Suprapubic skin (tissue), 4 donors: ENCODE data around the gene ZNF428. TPM values are rescaled to one million over a fixed set of nuclear protein-coding genes. Genes with fewer than 3 reads are reported as not detected.
"Not testable (repeated sequence)": the region's sequence is repeated elsewhere in the genome, so short reads cannot be mapped to it uniquely, and the experiment has no call there.

Experiments
- DNase-seq, 2 donors: peaks; one replicate each; pipeline ENCODE4 v3.0.0-alpha.2; 2019; ENCODE audit warnings: low spot score in 2 of 2
- H3K27ac ChIP-seq: fragments of 200-600 bp; sonication (generic); one replicate; pipeline ENCODE4 v1.5.1; 2019
- H3K27me3 ChIP-seq: fragments of 200-600 bp; sonication (generic); one replicate; pipeline ENCODE4 v1.5.1; 2019
- H3K36me3 ChIP-seq: fragments of 200-600 bp; sonication (generic); one replicate; pipeline ENCODE4 v1.5.1; 2019
- H3K4me1 ChIP-seq: fragments of 200-600 bp; sonication (generic); one replicate; pipeline ENCODE4 v1.5.1; 2019
- H3K4me3 ChIP-seq: fragments of 200-600 bp; sonication (generic); one replicate; pipeline ENCODE4 v1.5.1; 2019; ENCODE audit warnings: mild to moderate bottlenecking
- H3K9me3 ChIP-seq: fragments of 200-600 bp; sonication (generic); one replicate; pipeline ENCODE4 v1.5.1; 2019
- EP300 ChIP-seq: sonication (generic); formaldehyde crosslinking; IDR thresholded peaks from one replicate; pipeline ENCODE4 v1.6.1; 2017; ENCODE audit warnings: antibody characterized with exemption
- POLR2A ChIP-seq, 2 donors: fragments of 450-650 bp; IDR thresholded peaks; one replicate each; pipeline ENCODE4 v1.6.1; 2017; ENCODE audit warnings: antibody characterized with exemption in 2 of 2, mild to moderate bottlenecking in 2 of 2, moderate library complexity in 2 of 2
- POLR2AphosphoS5 ChIP-seq, 3 donors: sonication (generic); formaldehyde crosslinking; IDR thresholded peaks; one replicate each; pipeline ENCODE4 v1.6.1; 2017; ENCODE audit warnings: antibody characterized with exemption in 3 of 3
- WGBS: methylation state at CpG from one replicate; pipeline ENCODE4 v1.1.5; 2018; 5-methylcytosine and 5-hydroxymethylcytosine counted together
- total RNA-seq, 4 donors: library from RNA; depleted of rRNA; stranded (reverse); fragments of >200 nt; gene quantifications; one replicate each; pipeline ENCODE4 v1.1.0, GENCODE V29; 2016
- TF ChIP-seq, protein P1 (sequence below), 2 donors: fragments of 200-600 bp in 1 of 2; fragments of 450-650 bp in 1 of 2; sonication (generic) in 1 of 2; IDR thresholded peaks; one replicate each; pipeline ENCODE4 v1.5.1; 2016 to 2019; ENCODE audit warnings: antibody characterized with exemption in 2 of 2, mild to moderate bottlenecking in 1 of 2, moderate library complexity in 1 of 2

The ZNF428 gene
- total RNA-seq, 4 donors from 2014 or later = 10.6 to 19.3 (median 17.5) TPM

DNA sequence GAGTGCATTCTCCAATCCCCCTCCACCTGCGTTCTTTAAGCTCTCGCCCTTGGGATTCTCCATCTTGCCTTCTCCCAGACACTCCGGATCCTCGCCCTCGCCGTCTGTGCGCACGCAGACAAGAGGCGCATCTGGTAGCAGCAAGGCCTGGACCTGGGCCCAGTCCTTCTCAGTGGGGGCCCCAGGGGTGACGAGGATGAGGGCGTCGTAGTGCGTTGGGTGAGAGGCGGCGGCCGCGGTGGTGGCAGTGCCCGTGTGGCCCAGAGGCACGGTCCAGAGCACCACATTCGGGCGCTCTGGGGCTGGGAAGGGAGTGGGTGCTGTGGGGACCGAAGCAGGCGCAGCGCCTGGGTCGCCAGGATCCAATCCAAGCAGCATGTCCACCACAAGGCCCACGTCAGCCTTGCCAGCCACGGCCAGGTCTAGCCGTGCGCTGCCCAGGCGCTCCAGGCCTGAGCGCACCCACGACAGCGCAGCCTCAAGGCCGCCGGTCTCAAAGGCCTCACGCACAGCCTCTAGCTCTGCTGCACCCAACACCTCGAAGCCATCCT lies 26.6 kb downstream of the ZNF428 start:
- TF ChIP-seq, protein P1, sequence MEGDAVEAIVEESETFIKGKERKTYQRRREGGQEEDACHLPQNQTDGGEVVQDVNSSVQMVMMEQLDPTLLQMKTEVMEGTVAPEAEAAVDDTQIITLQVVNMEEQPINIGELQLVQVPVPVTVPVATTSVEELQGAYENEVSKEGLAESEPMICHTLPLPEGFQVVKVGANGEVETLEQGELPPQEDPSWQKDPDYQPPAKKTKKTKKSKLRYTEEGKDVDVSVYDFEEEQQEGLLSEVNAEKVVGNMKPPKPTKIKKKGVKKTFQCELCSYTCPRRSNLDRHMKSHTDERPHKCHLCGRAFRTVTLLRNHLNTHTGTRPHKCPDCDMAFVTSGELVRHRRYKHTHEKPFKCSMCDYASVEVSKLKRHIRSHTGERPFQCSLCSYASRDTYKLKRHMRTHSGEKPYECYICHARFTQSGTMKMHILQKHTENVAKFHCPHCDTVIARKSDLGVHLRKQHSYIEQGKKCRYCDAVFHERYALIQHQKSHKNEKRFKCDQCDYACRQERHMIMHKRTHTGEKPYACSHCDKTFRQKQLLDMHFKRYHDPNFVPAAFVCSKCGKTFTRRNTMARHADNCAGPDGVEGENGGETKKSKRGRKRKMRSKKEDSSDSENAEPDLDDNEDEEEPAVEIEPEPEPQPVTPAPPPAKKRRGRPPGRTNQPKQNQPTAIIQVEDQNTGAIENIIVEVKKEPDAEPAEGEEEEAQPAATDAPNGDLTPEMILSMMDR (IDR thresholded peaks at IDR 0.05) = no peak
- no peak for TF ChIP-seq POLR2A (IDR thresholded peaks at IDR 0.05)
- no peak for TF ChIP-seq POLR2AphosphoS5 (IDR thresholded peaks at IDR 0.05)
- no peak for TF ChIP-seq EP300
- Histone ChIP-seq H3K27ac (no peak overlapping the region), H3K9me3 (no peaks in the 10 kb centered on the region), H3K4me1 (peaks cover 37% of the 10 kb centered on the region), H3K4me3 (no peak overlapping the region), H3K27me3 (no peaks in the 10 kb centered on the region), H3K36me3 (peaks cover 33% of the 10 kb centered on the region)
- 88% methylated on average over 26 of the region's 37 CpGs for WGBS
- DNase-seq = no peak

DNA sequence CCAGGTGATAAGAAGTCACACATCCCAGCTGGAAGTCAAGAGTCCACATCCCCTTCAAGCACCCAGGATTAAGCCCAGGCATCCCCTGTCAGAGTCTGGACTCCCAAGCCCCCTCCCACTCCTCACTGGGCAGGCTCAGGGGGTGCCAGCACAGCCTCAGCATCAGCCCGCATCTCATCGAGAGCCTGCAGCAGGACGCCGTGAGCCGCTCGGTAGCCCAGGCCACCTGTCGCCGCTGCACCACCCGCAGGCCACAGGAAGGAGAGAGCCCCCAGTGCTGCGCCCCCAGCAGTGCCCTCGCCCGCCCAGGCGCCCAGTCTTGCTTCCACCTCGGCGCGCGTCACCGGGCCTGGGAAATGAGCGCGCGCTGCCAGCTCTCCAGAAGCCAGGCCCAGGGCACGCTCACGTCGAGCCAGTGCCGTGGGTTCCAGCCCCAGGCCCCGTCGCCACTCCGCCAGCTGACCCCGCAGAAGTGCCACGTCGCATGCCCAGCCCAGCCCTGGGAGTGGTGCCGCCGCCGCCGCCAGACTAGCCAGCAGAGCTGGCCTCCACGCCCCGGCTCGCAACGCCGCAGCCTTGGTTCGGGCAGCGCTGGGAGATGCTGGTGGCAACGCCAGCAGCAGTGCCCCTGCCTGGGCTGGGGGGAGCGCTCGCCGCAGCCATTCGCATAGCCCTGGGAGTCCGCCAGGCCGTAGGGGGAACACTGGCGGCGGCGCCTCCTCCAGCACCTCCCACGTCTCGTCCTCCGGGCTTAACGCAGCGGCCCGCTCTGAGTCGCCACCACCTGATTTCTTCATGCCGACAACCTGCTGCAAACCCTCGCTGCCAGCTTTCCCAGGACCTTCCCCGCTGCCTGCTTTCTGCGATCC lies 27.3 kb downstream of the ZNF428 start:
- no peak for TF ChIP-seq EP300
- TF ChIP-seq, protein P1 (IDR thresholded peaks at IDR 0.05) = no peak
- no peak for TF ChIP-seq POLR2A (IDR thresholded peaks at IDR 0.05)
- TF ChIP-seq POLR2AphosphoS5 (IDR thresholded peaks at IDR 0.05) = no peak
- no peak for DNase-seq
- Histone ChIP-seq H3K4me3 (no peak overlapping the region), H3K4me1 (peaks cover 30% of the 10 kb centered on the region), H3K36me3 (peaks cover 33% of the 10 kb centered on the region), H3K27me3 (no peaks in the 10 kb centered on the region), H3K9me3 (no peaks in the 10 kb centered on the region), H3K27ac (no peak overlapping the region)
- WGBS = 94% methylated on average over 21 of the region's 63 CpGs

DNA sequence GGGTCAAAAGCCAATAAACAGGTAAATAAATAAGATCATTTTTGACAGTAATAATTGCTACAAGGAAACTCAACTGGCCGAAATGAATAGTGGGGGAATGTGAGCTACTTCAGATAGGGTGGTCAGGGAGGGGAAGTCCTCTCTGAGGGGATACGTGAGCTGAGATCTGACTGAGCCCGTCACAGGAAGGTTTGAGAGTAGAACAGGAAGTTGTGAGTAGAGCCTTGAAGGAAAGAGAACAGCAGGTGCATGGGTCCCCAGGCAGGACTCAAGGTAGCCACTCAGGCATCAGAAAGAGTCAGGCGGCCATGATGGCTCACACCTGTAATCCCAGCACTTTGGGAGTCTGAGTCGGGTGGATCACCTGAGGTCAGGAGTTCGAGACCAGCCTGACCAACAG lies 29.8 kb downstream of the ZNF428 start:
- no peak for TF ChIP-seq EP300
- no peak for TF ChIP-seq POLR2AphosphoS5 (IDR thresholded peaks at IDR 0.05)
- TF ChIP-seq, protein P1 (IDR thresholded peaks at IDR 0.05) = no peak
- no peak for TF ChIP-seq POLR2A (IDR thresholded peaks at IDR 0.05)
- peaks cover 33% of the 10 kb centered on the region for H3K36me3 ChIP-seq

DNA sequence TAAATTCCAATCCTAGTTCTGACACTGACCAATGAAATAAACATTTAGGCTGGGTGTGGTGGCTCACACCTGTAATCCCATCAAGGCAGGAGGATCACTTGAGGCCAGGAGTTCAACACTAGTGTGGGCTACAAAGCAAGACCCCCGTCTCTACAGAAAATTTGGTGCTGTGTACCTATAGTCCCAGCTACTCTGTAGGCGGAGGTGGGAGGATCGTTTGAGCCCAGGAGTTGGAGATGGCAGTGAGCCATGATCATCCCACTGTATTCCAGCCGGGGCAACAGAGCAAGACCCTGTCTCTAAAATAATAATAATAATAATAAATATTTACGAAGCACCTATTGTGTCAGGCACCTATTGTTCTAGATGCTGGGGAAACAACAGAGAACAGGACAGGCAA lies 30.2 kb downstream of the ZNF428 start:
- Histone ChIP-seq H3K27me3 (no peaks in the 10 kb centered on the region), H3K4me3 (no peak overlapping the region), H3K4me1 (peaks cover 17% of the 10 kb centered on the region), H3K9me3 (no peaks in the 10 kb centered on the region), H3K36me3 (peaks cover 33% of the 10 kb centered on the region), H3K27ac (no peak overlapping the region)
- WGBS = 76% methylated on average over 5 of the region's 5 CpGs
- TF ChIP-seq EP300 (no peak), POLR2AphosphoS5 (IDR thresholded peaks at IDR 0.05) (no peak)
- no peak for DNase-seq

More for the DNA sequence above, 29.8 kb downstream of the ZNF428 start:
- 85% methylated on average over 6 of the region's 6 CpGs for WGBS
- H3K27me3 ChIP-seq = no peaks in the 10 kb centered on the region
- H3K4me1 ChIP-seq = peaks cover 21% of the 10 kb centered on the region
- no peaks in the 10 kb centered on the region for H3K9me3 ChIP-seq
- H3K27ac ChIP-seq = no peak overlapping the region
- no peak overlapping the region for H3K4me3 ChIP-seq
- DNase-seq = no peak

DNA sequence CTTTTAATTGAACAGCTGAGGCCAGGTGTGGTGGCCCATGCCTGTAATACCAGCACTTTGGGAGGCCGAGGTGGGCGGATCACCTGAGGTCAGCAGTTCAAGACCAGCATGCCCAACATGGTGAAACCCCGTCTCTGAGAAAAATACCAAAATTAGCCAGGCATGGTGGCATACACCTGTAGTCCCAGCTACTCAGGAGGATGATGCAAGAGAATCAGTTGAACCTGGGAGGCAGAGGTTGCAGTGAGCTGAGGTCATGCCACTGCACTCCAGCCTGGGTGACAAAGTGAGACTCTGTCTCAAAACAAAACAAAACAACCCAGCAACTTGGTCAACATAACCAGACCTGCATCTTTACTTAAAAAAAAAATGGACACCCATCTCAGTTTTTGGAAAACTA lies 32.4 kb downstream of the ZNF428 start:
- H3K36me3 ChIP-seq = peaks cover 18% of the 10 kb centered on the region
- not testable (repeated sequence) for H3K27ac ChIP-seq, H3K4me3 ChIP-seq, H3K27me3 ChIP-seq, H3K4me1 ChIP-seq, DNase-seq, H3K9me3 ChIP-seq
- WGBS = 95% methylated on average over 3 of the region's 3 CpGs

DNA sequence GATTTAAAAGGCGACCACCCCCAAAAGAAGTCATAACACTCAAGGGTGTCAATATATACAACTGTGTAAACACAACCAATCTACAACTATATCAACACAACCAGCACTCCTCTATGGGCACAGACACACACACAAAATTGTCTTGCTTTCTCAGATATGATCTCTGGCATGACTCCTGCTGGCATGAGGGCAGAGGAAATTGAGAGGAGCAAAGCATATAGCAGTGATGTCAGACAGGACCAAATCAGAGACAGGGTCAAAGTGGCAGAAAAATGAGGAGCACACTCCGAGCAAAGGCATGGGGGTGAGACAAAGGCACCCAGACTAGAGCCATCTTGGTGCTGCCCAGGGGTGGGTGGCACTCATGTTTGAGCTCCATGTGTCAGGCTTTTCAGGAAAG lies 33.1 kb downstream of the ZNF428 start:
- Histone ChIP-seq H3K36me3 (peaks cover 11% of the 10 kb centered on the region), H3K4me3 (no peak overlapping the region), H3K27ac (no peak overlapping the region), H3K27me3 (no peaks in the 10 kb centered on the region), H3K9me3 (no peaks in the 10 kb centered on the region), H3K4me1 (peaks cover 12% of the 10 kb centered on the region)
- WGBS = 76% methylated on average over 2 of the region's 2 CpGs
- no peak for DNase-seq
- TF ChIP-seq, protein P1 (IDR thresholded peaks at IDR 0.05) = no peak
- TF ChIP-seq EP300 = no peak
- TF ChIP-seq POLR2A (IDR thresholded peaks at IDR 0.05) = no peak
- TF ChIP-seq POLR2AphosphoS5 (IDR thresholded peaks at IDR 0.05) = no peak
